CD4-positive, alpha-beta T cell (primary cell): ENCODE measurements around the gene TEX22. TPM values are rescaled to one million over a fixed set of nuclear protein-coding genes. Genes with fewer than 3 reads are reported as not detected.

Experiments used
- ATAC-seq: fragments of 200-7000 bp; cut with Tn5 transposase; one replicate; pipeline ENCODE4 v1.10.0; 2022; ENCODE audit warnings: mild to moderate bottlenecking; ENCODE audit not compliant: poor library complexity
- CTCF ChIA-PET: fragments of 350-600 bp; sonication (Branson Sonifier 250); formaldehyde crosslinking; loops from one replicate; lab custom pipeline; 2021; ENCODE audit warnings: antibody characterized with exemption, inconsistent platforms; lab: Charles Lee
- POLR2A ChIA-PET: fragments of 350-600 bp; sonication (Branson Sonifier 250); formaldehyde crosslinking; loops from one replicate; lab custom pipeline; 2021; ENCODE audit warnings: antibody characterized with exemption, inconsistent platforms; lab: Charles Lee
- DNase-seq, 14 experiments: peaks; one replicate each; pipeline ENCODE4 v3.0.0-alpha.2; 2013 to 2020; ENCODE audit warnings: mixed read lengths in 2 of 14
- H3K27ac ChIP-seq, 2 donors: one replicate each; pipeline versions ENCODE4 v1.5.1 to v1.7.0; 2013; ENCODE audit warnings: low read length in 2 of 2, low read depth in 1 of 2, mild to moderate bottlenecking in 1 of 2
- H3K27me3 ChIP-seq, 2 experiments: 1 replicate in 1 of 2; 2 replicates in 1 of 2; pipeline versions ENCODE4 v1.6.1 to v1.7.0; 2013; ENCODE audit warnings: low read length in 2 of 2, control low read depth in 1 of 2, mild to moderate bottlenecking in 1 of 2, moderate library complexity in 1 of 2; ENCODE audit not compliant: insufficient read depth in 2 of 2, control insufficient read depth in 1 of 2
- H3K36me3 ChIP-seq: one replicate; pipeline ENCODE4 v1.6.1; 2013; ENCODE audit warnings: low read length, control low read depth; ENCODE audit not compliant: insufficient read depth
- H3K4me1 ChIP-seq: one replicate; pipeline ENCODE4 v1.6.1; 2013; ENCODE audit warnings: low read length, control low read depth; ENCODE audit not compliant: insufficient read depth
- H3K4me3 ChIP-seq: one replicate; pipeline ENCODE4 v1.5.1; 2013; ENCODE audit warnings: mild to moderate bottlenecking, low read length, moderate library complexity
- H3K9me3 ChIP-seq, 2 experiments: 1 replicate in 1 of 2; 2 replicates in 1 of 2; pipeline versions ENCODE4 v1.6.1 to v1.7.0; 2013; ENCODE audit warnings: low read length in 2 of 2, mild to moderate bottlenecking in 2 of 2, control low read depth in 1 of 2, moderate library complexity in 1 of 2; ENCODE audit not compliant: control insufficient read depth in 1 of 2, insufficient read depth in 1 of 2
- H3K27ac Mint-ChIP-seq: one replicate; pipeline ENCODE4 v1.8.0; 2020; ENCODE audit warnings: mixed read lengths
- H3K27me3 Mint-ChIP-seq: one replicate; pipeline ENCODE4 v1.8.0; 2021; ENCODE audit warnings: mixed read lengths
- H3K36me3 Mint-ChIP-seq: one replicate; pipeline ENCODE4 v1.8.0; 2021; ENCODE audit warnings: low read depth, mixed read lengths
- H3K4me1 Mint-ChIP-seq: one replicate; pipeline ENCODE4 v1.8.0; 2021; ENCODE audit warnings: low read depth, mixed read lengths
- H3K4me3 Mint-ChIP-seq: one replicate; pipeline ENCODE4 v1.8.0; 2020; ENCODE audit warnings: mild to moderate bottlenecking, mixed read lengths
- H3K9me3 Mint-ChIP-seq: one replicate; pipeline ENCODE4 v1.8.0; 2020; ENCODE audit warnings: mixed read lengths
- CTCF ChIP-seq: fragments of 200-600 bp; IDR thresholded peaks from one replicate; pipeline ENCODE4 v1.8.0; 2022; ENCODE audit warnings: antibody characterized with exemption, mild to moderate bottlenecking
- intact Hi-C, 2 experiments: fragments of 100-400 bp; cut with DNase I in 1 of 2; cut with micrococcal nuclease in 1 of 2; formaldehyde crosslinking; loops; one replicate each; pipeline versions ENCODE4 v1.15.1 to v1.9.0; 2023 to 2025; cut with DNase I, micrococcal nuclease
- total RNA-seq, 174 experiments: library from RNA in 2 of 174; stranded (reverse) in 2 of 174; gene quantifications; one replicate each; pipeline ENCODE4 v1.2.3 and lab custom pipeline; 2021 to 2026

TEX22 gene
- total RNA-seq, 2 experiments from 2014 or later = 1.3 to 2.8 TPM

GRCh38 chr14:105409364-105409763 is 11.0 kb downstream of the TEX22 start:
- H3K4me1 Mint-ChIP-seq = peaks cover 24% of the 10 kb centered on the region
- intact Hi-C loops = no loop called here
- TF ChIP-seq CTCF = no peak
- H3K36me3 Mint-ChIP-seq = no peaks in the 10 kb centered on the region
- ChIA-PET POLR2A (no interaction called here), CTCF (no interaction called here)
- peaks cover 11% of the 10 kb centered on the region for H3K27me3 Mint-ChIP-seq
- no peak overlapping the region for H3K27ac Mint-ChIP-seq
- no peak overlapping the region for H3K27ac ChIP-seq
- peaks cover 0 to 19% of the 10 kb centered on the region in 2 experiments for H3K9me3 ChIP-seq
- peaks cover 29% of the 10 kb centered on the region for H3K4me1 ChIP-seq
- H3K9me3 Mint-ChIP-seq = no peaks in the 10 kb centered on the region
- ATAC-seq = no peak
- DNase-seq = no peak
- H3K36me3 ChIP-seq = no peaks in the 10 kb centered on the region
- H3K4me3 ChIP-seq = no peak overlapping the region
- H3K4me3 Mint-ChIP-seq = no peak overlapping the region
- H3K27me3 ChIP-seq = peaks cover 23 to 30% of the 10 kb centered on the region in 2 experiments

GRCh38 chr14:105410642-105411016 is 12.3 kb downstream of the TEX22 start:
- Histone ChIP-seq H3K27ac (no peak overlapping the region), H3K27me3 (peaks cover 23 to 30% of the 10 kb centered on the region in 2 experiments), H3K4me3 (no peak overlapping the region), H3K36me3 (no peaks in the 10 kb centered on the region), H3K4me1 (peaks cover 26% of the 10 kb centered on the region), H3K9me3 (peaks cover 0 to 8% of the 10 kb centered on the region in 2 experiments)
- Mint-ChIP-seq H3K27me3 (peaks cover 11% of the 10 kb centered on the region), H3K27ac (no peak overlapping the region), H3K4me3 (no peak overlapping the region), H3K36me3 (no peaks in the 10 kb centered on the region), H3K4me1 (peaks cover 21% of the 10 kb centered on the region), H3K9me3 (no peaks in the 10 kb centered on the region)
- ATAC-seq (no peak), DNase-seq (no peak)
- ChIA-PET POLR2A (interaction anchor here (1.6 kb wide), 1 partner anchor 79 kb away, joined by 4 read pairs; no protein-coding TSS in a partner anchor), CTCF (no interaction called here)
- intact Hi-C loops = no loop called here
- TF ChIP-seq CTCF = no peak

- no peak for TF ChIP-seq CTCF
- ATAC-seq = peak; percentile 41
- POLR2A ChIA-PET = interaction anchor here (1.6 kb wide), 1 partner anchor 78 kb away, joined by 4 read pairs; no protein-coding TSS in a partner anchor
Observed at GRCh38 chr14:105411017-105411941, 12.9 kb downstream of the TEX22 start.

More at GRCh38 chr14:105411017-105411941, 12.9 kb downstream of the TEX22 start:
- Histone ChIP-seq H3K36me3 (no peaks in the 10 kb centered on the region), H3K9me3 (peaks cover 0 to 8% of the 10 kb centered on the region in 2 experiments), H3K27me3 (peaks cover 23 to 30% of the 10 kb centered on the region in 2 experiments), H3K4me1 (peaks cover 26% of the 10 kb centered on the region), H3K4me3 (no peak overlapping the region), H3K27ac (no peak overlapping the region)
- CTCF ChIA-PET = interaction anchor here (1.0 kb wide), 1 partner anchor 70 kb away, joined by 4 read pairs; no protein-coding TSS in a partner anchor
- Mint-ChIP-seq H3K4me3 (peak overlapping the region; percentile 54), H3K36me3 (no peaks in the 10 kb centered on the region), H3K4me1 (peaks cover 18% of the 10 kb centered on the region), H3K9me3 (no peaks in the 10 kb centered on the region), H3K27ac (no peak overlapping the region), H3K27me3 (peaks cover 11% of the 10 kb centered on the region)
- intact Hi-C loops = no loop called here
- DNase-seq = peak in 4 of 14 experiments; percentile 25 to 67 (median 65)
